GM18907 (cell line): Measurements from ENCODE around the gene ZNF837.

Experiments used
- ATAC-seq: cut with Tn5 transposase; IDR thresholded peaks from one replicate; pipeline ENCODE4 v1.9.1; 2021; ENCODE audit warnings: mild to moderate bottlenecking, moderate library complexity; ENCODE audit not compliant: unreplicated experiment

The ZNF837 gene

DNA sequence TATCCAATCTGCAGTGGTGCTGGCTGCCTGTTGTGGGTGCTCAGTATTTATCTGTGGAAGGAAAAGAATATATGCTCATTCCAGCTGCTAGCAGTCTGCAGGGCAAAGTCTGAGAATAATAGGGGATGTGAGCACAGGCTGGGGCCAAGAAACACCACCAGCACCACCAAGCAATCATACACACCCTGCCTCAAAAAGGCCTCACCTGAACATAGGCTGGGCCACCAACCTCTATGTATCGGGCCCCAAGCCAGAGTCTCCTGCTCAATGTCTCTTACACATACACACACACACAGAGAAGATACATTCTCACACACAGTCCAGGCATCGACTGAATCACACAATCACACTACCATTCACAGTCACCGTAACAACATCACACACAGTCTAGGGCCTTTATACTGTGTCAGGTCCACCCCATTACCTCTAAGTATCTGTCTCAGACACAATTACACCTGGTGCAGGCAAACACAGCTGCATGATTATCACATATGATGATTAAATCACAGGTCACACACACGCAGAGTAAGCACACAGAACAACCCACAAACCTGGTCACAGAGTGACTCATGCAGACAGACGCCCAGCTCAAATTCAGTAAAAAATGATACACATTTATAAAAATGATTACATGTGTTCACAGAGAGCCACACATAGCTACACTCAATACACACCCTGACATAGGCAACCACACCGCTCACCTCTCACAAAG lies 55.4 kb downstream of the ZNF837 start:
- ATAC-seq = no peak

DNA sequence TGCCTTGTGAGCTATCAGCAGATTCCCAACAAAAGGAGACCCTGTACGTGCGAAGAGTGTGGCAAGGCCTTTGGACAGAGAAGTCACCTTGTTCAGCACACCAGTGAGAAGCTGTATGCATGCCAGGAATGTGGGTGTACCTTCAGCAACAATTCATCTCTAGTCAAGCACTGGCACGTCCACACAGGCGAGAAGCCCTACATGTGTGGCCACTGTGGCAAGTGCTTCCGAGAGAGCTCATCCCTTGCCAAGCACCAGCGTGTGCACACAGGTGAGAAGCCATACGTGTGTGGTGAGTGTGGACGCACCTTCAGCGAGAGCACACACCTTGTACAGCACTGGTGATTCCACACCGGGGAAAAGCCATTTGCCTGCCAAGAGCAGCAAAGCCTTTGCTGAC lies 61.6 kb downstream of the ZNF837 start:
- ATAC-seq = no peak

DNA sequence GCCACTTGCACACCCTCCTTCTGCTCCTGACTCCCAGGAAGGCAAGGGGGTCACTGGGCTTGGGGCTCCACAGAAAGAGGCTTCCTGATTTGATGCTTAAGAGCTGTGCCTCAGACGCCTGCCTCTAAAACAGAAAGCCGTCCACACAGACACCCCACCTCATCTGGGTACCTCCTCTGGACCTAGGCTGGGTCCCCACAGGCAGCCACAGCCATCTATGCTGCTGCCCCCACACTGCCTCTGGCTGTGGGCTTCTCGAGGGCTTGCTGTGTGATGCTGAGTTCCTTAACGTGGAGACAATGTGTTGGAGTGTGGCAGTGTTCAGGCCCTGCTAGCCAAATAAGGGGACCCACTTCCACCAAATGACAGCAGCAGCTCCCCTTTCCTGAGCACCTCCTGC lies 62.5 kb downstream of the ZNF837 start:
- no peak for ATAC-seq
